NB4 (cell line): Measurements from ENCODE around the gene MAGI1.

Source experiments
- POLR2A ChIP-seq: IDR thresholded peaks from 2 replicates; pipeline ENCODE4 v1.6.1; 2011; ENCODE audit warnings: mild to moderate bottlenecking; ENCODE audit not compliant: insufficient read length; ENCODE audit errors: extremely low read depth
- TF ChIP-seq, protein P1 (sequence below): IDR thresholded peaks from 2 replicates; pipeline ENCODE4 v1.6.1; 2011; ENCODE audit warnings: low read depth, low read length

DNA sequence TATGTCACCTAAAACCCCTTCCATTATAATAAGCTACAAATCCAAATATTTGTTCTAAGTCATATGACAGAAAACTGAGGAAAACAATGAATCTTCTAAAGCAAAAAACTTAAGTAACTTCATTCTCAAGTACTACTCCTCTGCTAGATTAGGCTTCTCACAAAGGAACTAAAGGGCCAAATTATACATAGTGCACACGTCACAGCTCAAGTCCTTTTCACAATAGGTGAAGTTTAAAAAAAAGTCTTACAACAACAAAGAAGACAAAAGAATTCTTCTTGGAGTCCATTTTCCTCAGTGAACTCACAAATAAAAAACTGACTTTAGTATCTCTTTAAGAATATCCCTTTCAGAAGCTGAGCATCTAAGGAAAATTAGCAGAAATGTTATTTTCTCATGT, 479.9 kb downstream of the MAGI1 start:
- TF ChIP-seq, protein P1, sequence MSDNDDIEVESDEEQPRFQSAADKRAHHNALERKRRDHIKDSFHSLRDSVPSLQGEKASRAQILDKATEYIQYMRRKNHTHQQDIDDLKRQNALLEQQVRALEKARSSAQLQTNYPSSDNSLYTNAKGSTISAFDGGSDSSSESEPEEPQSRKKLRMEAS = no peak
- TF ChIP-seq POLR2A = no peak
